Activated naive CD8-positive, alpha-beta T cell treated with anti-CD3 and anti-CD28 coated beads, Interleukin-2, amount 50 U/mL, for 24 hours (primary cell): Measurements from ENCODE around the gene C4orf33.

Source experiments
- ATAC-seq: fragments of 150-1000 bp; cut with Tn5 transposase; one replicate; pipeline ENCODE4 v1.10.0; 2021
- DNase-seq: peaks from one replicate; pipeline ENCODE4 v3.0.0; 2021
- H3K27ac Mint-ChIP-seq: one replicate; pipeline ENCODE4 v1.8.0; 2021; ENCODE audit warnings: mild to moderate bottlenecking, mixed read lengths
- H3K27me3 Mint-ChIP-seq: one replicate; pipeline ENCODE4 v1.8.0; 2021; ENCODE audit warnings: mixed read lengths
- H3K36me3 Mint-ChIP-seq: one replicate; pipeline ENCODE4 v1.8.0; 2021; ENCODE audit warnings: low read depth, mixed read lengths
- H3K4me1 Mint-ChIP-seq: one replicate; pipeline ENCODE4 v1.8.0; 2021; ENCODE audit warnings: mixed read lengths
- H3K4me3 Mint-ChIP-seq: one replicate; pipeline ENCODE4 v1.8.0; 2021; ENCODE audit warnings: mild to moderate bottlenecking, moderate library complexity, mixed read lengths
- H3K9me3 Mint-ChIP-seq: one replicate; pipeline ENCODE4 v1.8.0; 2021; ENCODE audit warnings: mixed read lengths

C4orf33 gene

DNA sequence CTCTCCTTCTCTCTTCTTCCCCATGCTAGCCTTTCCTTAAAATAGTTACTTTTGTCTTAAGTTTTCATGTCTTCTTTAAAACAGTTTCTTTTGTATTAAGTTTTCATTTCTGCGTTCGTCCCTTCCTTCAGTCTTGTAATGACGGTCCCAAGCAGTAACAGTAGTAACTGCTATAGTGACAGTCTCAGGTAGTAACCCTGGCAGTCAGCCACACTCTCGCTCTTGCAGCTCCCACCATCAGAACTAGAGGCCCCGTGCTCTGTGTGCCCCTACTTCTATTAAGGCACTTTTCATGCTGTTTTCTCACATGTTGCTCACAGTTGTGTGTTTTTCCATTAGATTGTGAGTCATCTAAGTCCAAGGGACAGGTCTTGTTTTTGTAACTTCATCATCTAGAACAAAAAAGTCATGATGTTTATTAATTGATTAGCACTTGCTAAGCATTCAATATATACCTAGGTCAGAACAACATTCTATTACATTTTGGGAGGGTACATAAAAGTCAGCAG lies 49.3 kb downstream of the C4orf33 start:
- H3K36me3 Mint-ChIP-seq = no peaks in the 10 kb centered on the region
- ATAC-seq (no peak), DNase-seq (no peak)
- no peak overlapping the region for H3K27ac Mint-ChIP-seq
- H3K9me3 Mint-ChIP-seq = no peaks in the 10 kb centered on the region
- no peak overlapping the region for H3K4me3 Mint-ChIP-seq
- H3K4me1 Mint-ChIP-seq = no peaks in the 10 kb centered on the region
- H3K27me3 Mint-ChIP-seq = peaks cover 2% of the 10 kb centered on the region

GRCh38 chr4:129146639-129147038 lies 50.7 kb downstream of the C4orf33 start:
- Mint-ChIP-seq H3K9me3 (no peaks in the 10 kb centered on the region), H3K27me3 (no peaks in the 10 kb centered on the region), H3K4me3 (no peak overlapping the region), H3K36me3 (no peaks in the 10 kb centered on the region), H3K4me1 (no peaks in the 10 kb centered on the region), H3K27ac (no peak overlapping the region)
- DNase-seq (no peak), ATAC-seq (no peak)

DNA sequence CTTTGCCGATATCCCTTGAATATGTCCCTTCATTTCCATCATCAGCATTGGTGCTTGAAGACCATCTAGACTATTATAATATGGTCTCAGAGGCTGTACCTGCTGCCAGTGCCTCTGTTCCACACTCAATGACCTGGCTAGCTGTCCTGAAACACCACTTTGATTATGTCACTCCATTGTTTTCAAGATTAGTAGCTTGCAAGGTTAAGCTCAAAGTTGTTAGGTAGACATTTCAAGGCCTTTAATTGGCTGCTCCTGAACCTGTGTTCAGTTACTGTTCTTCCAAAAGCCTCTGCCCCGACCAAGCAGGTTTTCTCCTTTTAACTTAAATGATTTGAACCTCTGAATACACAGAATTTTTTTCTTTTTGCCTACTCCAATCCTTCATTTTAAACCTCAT lies 52.9 kb downstream of the C4orf33 start:
- H3K4me3 Mint-ChIP-seq = no peak overlapping the region
- H3K36me3 Mint-ChIP-seq = no peaks in the 10 kb centered on the region
- no peaks in the 10 kb centered on the region for H3K9me3 Mint-ChIP-seq
- no peak overlapping the region for H3K27ac Mint-ChIP-seq
- no peaks in the 10 kb centered on the region for H3K4me1 Mint-ChIP-seq
- ATAC-seq = no peak
- H3K27me3 Mint-ChIP-seq = peaks cover 6% of the 10 kb centered on the region
- DNase-seq = no peak

- Mint-ChIP-seq H3K4me1 (no peaks in the 10 kb centered on the region), H3K36me3 (no peaks in the 10 kb centered on the region), H3K27me3 (peaks cover 6% of the 10 kb centered on the region), H3K27ac (no peak overlapping the region), H3K9me3 (no peaks in the 10 kb centered on the region), H3K4me3 (no peak overlapping the region)
- no peak for ATAC-seq
- DNase-seq = no peak
Measured at GRCh38 chr4:129149906-129150305, 54.0 kb downstream of the C4orf33 start.

DNA sequence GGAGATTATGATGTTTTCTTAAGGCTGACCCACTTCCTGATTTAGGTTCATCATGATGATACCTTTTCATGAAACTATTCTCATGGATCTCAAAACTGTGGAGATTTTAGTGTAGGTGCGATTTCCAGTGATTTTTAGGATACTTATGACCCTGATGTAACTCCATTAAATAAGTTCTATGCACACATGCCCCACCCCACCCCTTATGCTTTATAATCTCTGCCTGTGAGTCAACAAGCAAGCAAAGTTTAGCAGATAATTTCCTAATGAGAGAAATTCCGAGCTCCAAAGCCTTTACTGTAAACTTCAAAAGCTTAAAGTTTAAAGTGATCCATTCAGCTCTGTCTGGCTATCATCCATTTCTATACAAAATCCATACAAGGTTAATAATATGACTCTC lies 56.4 kb downstream of the C4orf33 start:
- DNase-seq (no peak), ATAC-seq (no peak)
- Mint-ChIP-seq H3K36me3 (no peaks in the 10 kb centered on the region), H3K4me3 (no peak overlapping the region), H3K4me1 (no peaks in the 10 kb centered on the region), H3K27ac (no peak overlapping the region), H3K9me3 (no peaks in the 10 kb centered on the region), H3K27me3 (peaks cover 6% of the 10 kb centered on the region)

DNA sequence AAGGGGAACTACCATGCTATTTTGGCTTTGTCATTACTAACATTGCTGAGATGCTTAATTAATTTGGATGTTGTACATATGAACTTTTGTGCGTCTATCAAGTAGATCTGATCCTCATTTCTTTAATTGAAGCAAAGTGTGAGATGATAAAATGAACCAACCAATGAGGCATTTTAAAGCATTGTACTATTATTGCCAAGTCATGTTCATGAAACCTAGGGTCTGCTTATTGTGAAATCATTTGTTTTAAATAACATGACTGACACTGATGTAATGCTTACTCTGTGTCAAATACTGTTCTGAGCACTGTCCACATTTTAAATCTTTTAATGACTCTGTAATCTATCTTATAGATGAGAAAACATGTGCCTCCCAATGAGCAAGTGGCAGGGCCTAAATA lies 57.7 kb downstream of the C4orf33 start:
- Mint-ChIP-seq H3K27me3 (peaks cover 6% of the 10 kb centered on the region), H3K9me3 (no peaks in the 10 kb centered on the region), H3K4me1 (no peaks in the 10 kb centered on the region), H3K36me3 (no peaks in the 10 kb centered on the region), H3K4me3 (no peak overlapping the region), H3K27ac (no peak overlapping the region)
- ATAC-seq (no peak), DNase-seq (no peak)

DNA sequence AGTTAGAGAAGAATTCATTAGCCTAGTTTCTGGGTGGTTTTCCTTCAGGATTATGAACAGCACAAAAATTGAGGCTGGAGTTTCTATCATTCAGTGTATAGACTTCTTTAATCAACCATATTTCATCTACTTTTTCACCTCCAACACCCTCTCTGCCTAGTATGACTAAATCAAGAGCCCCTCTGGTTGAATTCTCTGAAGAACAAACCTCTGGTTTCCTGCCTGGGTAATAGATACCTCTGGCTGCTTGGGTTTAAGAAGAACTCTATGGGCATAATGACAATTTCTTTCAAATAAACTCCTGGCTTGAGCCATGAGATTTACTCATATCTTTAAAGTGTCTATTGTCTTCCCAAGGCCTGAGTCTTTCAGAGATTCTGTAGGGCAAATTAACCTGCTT lies 66.5 kb downstream of the C4orf33 start:
- Mint-ChIP-seq H3K4me3 (no peak overlapping the region), H3K36me3 (no peaks in the 10 kb centered on the region), H3K9me3 (no peaks in the 10 kb centered on the region), H3K27ac (no peak overlapping the region), H3K4me1 (no peaks in the 10 kb centered on the region), H3K27me3 (peaks cover 10% of the 10 kb centered on the region)
- DNase-seq = no peak
- ATAC-seq = no peak

DNA sequence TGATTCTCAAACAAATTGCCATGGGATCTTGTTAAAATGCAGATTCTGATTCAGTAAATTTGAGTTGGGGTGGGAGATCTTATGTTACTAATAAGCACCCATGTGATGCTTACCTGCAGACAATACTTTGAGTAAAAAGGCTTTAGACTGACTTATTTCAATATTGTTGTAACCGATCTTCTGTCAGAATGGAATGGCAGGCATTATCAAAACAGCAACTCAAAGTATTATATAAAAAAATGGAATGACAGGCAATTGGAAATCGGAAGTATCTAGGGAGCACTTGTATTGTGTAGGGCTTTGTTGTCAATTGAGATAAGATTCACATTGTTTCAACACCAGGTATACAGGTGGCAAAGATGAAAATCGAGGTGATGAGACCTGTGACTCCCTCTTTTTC lies 67.5 kb downstream of the C4orf33 start:
- no peaks in the 10 kb centered on the region for H3K4me1 Mint-ChIP-seq
- H3K27ac Mint-ChIP-seq = no peak overlapping the region
- no peak overlapping the region for H3K4me3 Mint-ChIP-seq
- DNase-seq = no peak
- no peaks in the 10 kb centered on the region for H3K36me3 Mint-ChIP-seq
- H3K9me3 Mint-ChIP-seq = no peaks in the 10 kb centered on the region
- H3K27me3 Mint-ChIP-seq = peaks cover 12% of the 10 kb centered on the region
- ATAC-seq = no peak

- DNase-seq (no peak), ATAC-seq (no peak)
- Mint-ChIP-seq H3K27me3 (peaks cover 12% of the 10 kb centered on the region), H3K4me3 (no peak overlapping the region), H3K4me1 (no peaks in the 10 kb centered on the region), H3K27ac (no peak overlapping the region), H3K9me3 (no peaks in the 10 kb centered on the region), H3K36me3 (no peaks in the 10 kb centered on the region)
Measured at GRCh38 chr4:129164243-129164642, 68.3 kb downstream of the C4orf33 start.
